Motor neuron (in vitro differentiated cells): ENCODE measurements around the gene MUC2. TPM values are rescaled to one million over a fixed set of nuclear protein-coding genes. Genes with fewer than 3 reads are reported as not detected.

Source experiments
- ATAC-seq, 8 experiments: fragments of 200-7000 bp; cut with Tn5 transposase; replicated peaks in 6 of 8; 2 replicates each; pipeline ENCODE4 v1.8.0; 2021; ENCODE audit warnings: mild to moderate bottlenecking in 8 of 8, moderate library complexity in 8 of 8
- H3K27ac ChIP-seq, 2 donors: fragments of 250-450 bp; sonication (Bioruptor Pico); 2 replicates each; pipeline ENCODE4 v1.9.0; 2021; ENCODE audit warnings: antibody characterized with exemption in 2 of 2, mild to moderate bottlenecking in 2 of 2, moderate library complexity in 1 of 2
- H3K4me1 ChIP-seq, 2 donors: fragments of 250-450 bp; sonication (Bioruptor Pico); replicated peaks in 1 of 2; 2 replicates each; pipeline ENCODE4 v1.6.1; 2021; ENCODE audit warnings: antibody characterized with exemption in 2 of 2, mild to moderate bottlenecking in 2 of 2, moderate library complexity in 1 of 2
- H3K4me3 ChIP-seq, 5 donors: fragments of 250-450 bp; sonication (Bioruptor Pico); 2 replicates each; pipeline ENCODE4 v1.9.0; 2021; ENCODE audit warnings: antibody characterized with exemption in 5 of 5, mild to moderate bottlenecking in 5 of 5, moderate library complexity in 4 of 5
- WGBS, 10 experiments: fragments of 450-650 bp; shearing (Covaris generic); methylation state at CpG; one replicate each; pipeline ENCODE4 v1.0.0; 2022; 5-methylcytosine and 5-hydroxymethylcytosine counted together
- in situ Hi-C, 9 experiments: fragments of 400-800 bp; cut with MboI; loops; one replicate each; pipeline ENCODE4 v1.15.0; 2021; ENCODE audit warnings: low sequenced_read_pairs in 9 of 9, low pct_unique_long_range_greater_than_20kb in 2 of 9; ENCODE audit not compliant: unreplicated experiment in 9 of 9
- total RNA-seq, 8 experiments: library from RNA; unstranded; fragments of 300-600 nt; gene quantifications; 2 replicates each; pipeline versions ENCODE4 v1.2.3 to v1.2.4, GENCODE V29; 2022

Gene MUC2
- total RNA-seq, 8 experiments from 2014 or later, result 0.05 to 2.3 (median 0.67) TPM; not detected in 1

GRCh38 chr11:1092145-1092670 is 17.5 kb downstream of the MUC2 start:
- ATAC-seq, result no peak
- in situ Hi-C loops, result no loop called here
- H3K4me1 ChIP-seq, result no peaks in the 10 kb centered on the region
- 60 to 100% (median 80%) methylated on average over 1 to 2 of the region's 17 CpGs; no CpG with 5 or more reads in 6 of the 10 experiments for WGBS, 10 experiments
- H3K27ac ChIP-seq, result no peak overlapping the region
- H3K4me3 ChIP-seq, result no peak overlapping the region

DNA sequence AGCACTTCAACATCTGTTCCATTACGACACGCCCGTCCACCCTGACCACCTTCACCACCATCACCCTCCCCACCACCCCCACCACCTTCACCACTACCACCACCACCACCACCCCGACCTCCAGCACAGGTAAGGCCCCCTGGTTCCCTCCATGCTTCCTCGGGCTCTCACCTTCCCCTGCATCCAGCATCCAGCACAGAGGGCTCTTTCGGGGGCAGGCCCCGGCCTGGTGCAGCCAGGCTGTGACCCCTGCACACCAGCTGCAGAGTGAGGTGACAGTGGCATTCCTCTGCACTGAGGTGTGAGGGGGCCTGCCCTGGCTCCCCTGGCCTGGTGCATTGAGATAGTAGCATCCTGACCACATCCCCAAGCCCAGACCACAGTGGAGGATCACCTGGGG is 18.2 kb downstream of the MUC2 start:
- H3K27ac ChIP-seq, result no peak overlapping the region
- ATAC-seq, result no peak
- H3K4me1 ChIP-seq, result no peaks in the 10 kb centered on the region
- no CpG with 5 or more reads among the region's 7 CpGs for WGBS, 10 experiments
- in situ Hi-C loops, result no loop called here
- no peak overlapping the region for H3K4me3 ChIP-seq

DNA sequence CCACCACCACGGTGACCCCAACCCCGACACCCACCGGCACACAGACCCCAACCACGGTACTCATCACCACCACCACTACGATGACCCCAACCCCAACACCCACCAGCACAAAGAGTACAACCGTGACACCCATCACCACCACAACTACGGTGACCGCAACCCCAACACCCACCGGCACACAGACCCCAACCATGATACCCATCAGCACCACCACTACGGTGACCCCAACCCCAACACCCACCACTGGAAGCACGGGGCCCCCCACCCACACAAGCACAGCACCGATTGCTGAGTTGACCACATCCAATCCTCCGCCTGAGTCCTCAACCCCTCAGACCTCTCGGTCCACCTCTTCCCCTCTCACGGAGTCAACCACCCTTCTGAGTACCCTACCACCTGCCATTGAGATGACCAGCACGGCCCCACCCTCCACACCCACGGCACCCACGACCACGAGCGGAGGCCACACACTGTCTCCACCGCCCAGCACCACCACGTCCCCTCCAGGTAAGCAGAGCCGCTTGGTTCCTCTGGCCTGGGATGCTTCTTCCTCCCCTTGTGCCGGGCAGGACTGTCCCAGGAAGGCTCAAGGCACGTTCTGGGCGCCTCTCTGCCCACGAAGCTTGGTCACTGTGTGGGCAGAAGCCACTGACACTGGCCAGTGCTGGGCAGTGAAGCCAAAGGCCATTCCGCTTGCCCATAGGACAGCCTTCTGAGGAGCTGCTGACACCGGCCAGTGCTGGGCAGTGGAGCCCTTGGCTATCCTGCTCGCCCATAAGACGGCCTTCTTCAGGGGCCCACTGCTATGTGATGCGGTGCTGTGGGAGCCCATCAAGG is 25.1 kb downstream of the MUC2 start:
- no peak overlapping the region for H3K27ac ChIP-seq
- ATAC-seq, result no peak
- 0 to 81% (median 63%) methylated on average over 1 to 6 of the region's 32 CpGs; no CpG with 5 or more reads in 6 of the 10 experiments for WGBS, 10 experiments
- no peaks in the 10 kb centered on the region for H3K4me1 ChIP-seq
- in situ Hi-C loops, result no loop called here
- H3K4me3 ChIP-seq, result no peak overlapping the region

DNA sequence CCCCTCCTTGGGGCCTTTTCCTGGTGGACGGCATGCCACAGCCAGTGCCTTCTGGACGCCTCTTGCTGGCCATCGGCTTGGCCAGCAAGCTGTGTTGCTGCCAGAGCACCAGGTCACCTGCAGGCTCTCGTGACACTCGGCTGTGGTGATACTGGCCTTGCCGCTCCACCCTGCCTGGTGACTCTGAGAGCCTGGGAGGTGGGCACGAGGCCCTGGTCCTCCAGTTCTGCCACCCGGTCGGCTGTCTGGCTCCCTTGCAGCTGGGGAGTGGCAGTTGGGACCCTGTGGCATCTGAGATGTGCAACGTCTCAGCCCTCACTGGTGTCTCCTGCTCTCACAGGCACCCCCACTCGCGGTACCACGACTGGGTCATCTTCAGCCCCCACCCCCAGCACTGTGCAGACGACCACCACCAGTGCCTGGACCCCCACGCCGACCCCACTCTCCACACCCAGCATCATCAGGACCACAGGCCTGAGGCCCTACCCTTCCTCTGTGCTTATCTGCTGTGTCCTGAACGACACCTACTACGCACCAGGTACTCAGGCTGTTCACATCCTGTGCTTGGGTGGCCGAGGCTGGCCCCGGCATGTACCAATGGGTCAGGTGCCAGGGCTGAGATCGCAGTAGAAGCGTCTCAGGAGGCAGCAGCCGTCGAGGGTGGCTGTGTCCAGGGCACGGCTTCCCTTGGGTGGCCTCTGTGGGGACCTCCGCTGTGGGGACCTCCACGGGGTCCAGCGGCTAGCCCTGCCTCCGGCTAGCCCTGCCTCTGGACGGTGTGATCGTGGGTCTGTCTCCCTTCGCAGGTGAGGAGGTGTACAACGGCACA is 26.0 kb downstream of the MUC2 start:
- Histone ChIP-seq H3K4me1 (no peaks in the 10 kb centered on the region), H3K4me3 (no peak overlapping the region), H3K27ac (no peak overlapping the region)
- ATAC-seq, result no peak
- WGBS, 10 experiments, result 60 to 80% (median 79%) methylated on average over 1 to 10 of the region's 33 CpGs; no CpG with 5 or more reads in 6 of the 10 experiments
- in situ Hi-C loops, result no loop called here

DNA sequence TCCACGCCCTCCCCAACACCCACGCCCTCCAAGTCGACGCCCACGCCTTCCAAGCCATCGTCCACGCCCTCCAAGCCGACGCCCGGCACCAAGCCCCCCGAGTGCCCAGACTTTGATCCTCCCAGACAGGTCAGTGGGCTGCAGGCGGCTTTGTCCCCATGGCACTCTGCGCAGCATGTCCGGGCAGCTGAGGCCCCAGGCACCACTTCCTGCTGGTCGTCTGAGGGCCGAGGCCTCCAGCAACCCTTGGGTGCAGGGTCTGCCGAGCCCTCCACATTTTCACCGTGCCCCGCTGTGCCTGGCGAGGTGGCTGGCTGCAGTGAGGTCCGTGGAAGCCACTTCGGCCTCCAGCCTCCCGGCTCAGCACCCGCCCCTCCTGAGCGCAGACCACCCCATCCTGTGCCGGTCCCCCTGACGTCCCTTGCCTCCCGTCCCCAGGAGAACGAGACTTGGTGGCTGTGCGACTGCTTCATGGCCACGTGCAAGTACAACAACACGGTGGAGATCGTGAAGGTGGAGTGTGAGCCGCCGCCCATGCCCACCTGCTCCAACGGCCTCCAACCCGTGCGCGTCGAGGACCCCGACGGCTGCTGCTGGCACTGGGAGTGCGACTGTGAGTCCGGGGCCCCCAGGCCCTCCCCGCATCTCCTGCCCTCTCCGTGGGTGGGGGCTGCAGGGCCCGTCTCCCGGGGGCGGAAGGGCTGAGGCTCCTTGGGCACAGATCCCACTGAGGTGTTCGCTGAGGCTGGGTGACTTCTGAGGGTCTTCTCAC is 26.8 kb downstream of the MUC2 start:
- Histone ChIP-seq H3K4me3 (no peak overlapping the region), H3K27ac (no peak overlapping the region), H3K4me1 (no peaks in the 10 kb centered on the region)
- in situ Hi-C loops, result no loop called here
- no peak for ATAC-seq
- 87% methylated on average over 13 of the region's 50 CpGs; no CpG with 5 or more reads in 9 of the 10 experiments for WGBS, 10 experiments

- Histone ChIP-seq H3K27ac (no peak overlapping the region), H3K4me3 (no peak overlapping the region), H3K4me1 (no peaks in the 10 kb centered on the region)
- ATAC-seq, result no peak
- 60 to 100% (median 87%) methylated on average over 1 to 15 of the region's 31 CpGs; no CpG with 5 or more reads in 3 of the 10 experiments for WGBS, 10 experiments
- in situ Hi-C loops, result no loop called here
Observed at GRCh38 chr11:1102221-1102971, 27.7 kb downstream of the MUC2 start.

DNA sequence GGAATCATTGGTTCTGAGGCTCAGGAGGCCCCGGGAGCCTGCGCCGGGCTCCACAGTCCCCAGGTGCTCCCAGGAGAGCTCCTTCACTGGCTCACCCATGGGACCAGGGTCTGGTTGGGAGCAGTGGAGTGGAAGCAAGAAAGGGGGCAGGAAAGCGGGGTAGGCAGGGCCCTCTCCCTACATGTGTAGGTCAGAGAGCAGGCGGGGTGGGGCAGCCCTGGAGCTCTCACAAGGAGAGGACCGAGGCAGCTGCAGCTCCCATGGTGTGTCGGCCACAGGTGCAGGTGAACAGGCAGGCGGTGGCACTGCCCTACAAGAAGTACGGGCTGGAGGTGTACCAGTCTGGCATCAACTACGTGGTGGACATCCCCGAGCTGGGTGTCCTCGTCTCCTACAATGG is 28.3 kb downstream of the MUC2 start:
- Histone ChIP-seq H3K4me1 (no peaks in the 10 kb centered on the region), H3K4me3 (no peak overlapping the region), H3K27ac (no peak overlapping the region)
- ATAC-seq, result no peak
- in situ Hi-C loops, result no loop called here
- WGBS, 10 experiments, result 40 to 80% methylated on average over 1 of the region's 12 CpGs; no CpG with 5 or more reads in 8 of the 10 experiments

DNA sequence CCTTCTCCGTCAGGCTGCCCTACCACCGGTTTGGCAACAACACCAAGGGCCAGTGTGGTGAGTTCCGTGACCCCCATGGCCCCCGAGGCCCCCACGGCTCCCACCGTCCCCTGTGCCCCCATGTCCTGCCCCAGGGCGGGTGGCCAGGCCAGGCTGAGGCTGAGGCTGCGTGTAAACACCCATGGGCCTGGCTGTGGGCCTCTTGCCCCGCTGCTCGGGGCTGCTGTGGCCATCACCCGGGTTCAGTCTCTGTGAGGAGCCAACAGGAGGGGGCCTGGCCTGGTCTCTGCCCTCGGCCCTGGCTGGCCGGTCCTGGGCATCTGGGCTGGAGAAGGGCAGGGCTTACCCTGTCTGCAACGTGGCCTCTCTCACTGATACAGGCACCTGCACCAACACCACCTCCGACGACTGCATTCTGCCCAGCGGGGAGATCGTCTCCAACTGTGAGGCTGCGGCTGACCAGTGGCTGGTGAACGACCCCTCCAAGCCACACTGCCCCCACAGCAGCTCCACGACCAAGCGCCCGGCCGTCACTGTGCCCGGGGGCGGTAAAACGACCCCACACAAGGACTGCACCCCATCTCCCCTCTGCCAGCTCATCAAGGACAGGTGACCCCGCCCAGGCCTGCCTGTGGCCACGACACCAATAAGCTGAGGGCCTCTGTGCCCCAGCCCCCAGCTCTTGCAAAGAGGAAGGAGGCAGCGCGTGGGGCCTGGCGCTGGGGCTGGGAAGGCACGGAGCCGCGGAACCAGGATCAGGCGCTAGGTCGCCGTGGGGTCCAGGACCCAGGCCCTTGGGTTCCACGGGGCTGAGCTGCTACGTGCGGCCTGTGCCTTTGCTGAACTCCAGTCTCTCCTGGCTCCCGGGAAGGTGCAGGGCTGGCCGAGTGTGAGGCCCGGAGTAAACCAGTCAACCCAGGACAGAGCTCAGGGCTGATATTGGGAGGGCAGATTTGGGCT is 29.0 kb downstream of the MUC2 start:
- in situ Hi-C loops, result no loop called here
- Histone ChIP-seq H3K4me3 (no peak overlapping the region), H3K27ac (no peak overlapping the region), H3K4me1 (no peaks in the 10 kb centered on the region)
- 30 to 76% (median 66%) methylated on average over 1 to 14 of the region's 44 CpGs; no CpG with 5 or more reads in 6 of the 10 experiments for whole genome bisulfite sequencing, 10 experiments
- ATAC-seq, result no peak

GRCh38 chr11:1104411-1105182 is 29.9 kb downstream of the MUC2 start:
- in situ Hi-C loops, result no loop called here
- WGBS, 10 experiments, result 50 to 100% (median 80%) methylated on average over 2 to 3 of the region's 28 CpGs; no CpG with 5 or more reads in 7 of the 10 experiments
- ATAC-seq, result no peak
- Histone ChIP-seq H3K27ac (no peak overlapping the region), H3K4me1 (no peaks in the 10 kb centered on the region), H3K4me3 (no peak overlapping the region)

DNA sequence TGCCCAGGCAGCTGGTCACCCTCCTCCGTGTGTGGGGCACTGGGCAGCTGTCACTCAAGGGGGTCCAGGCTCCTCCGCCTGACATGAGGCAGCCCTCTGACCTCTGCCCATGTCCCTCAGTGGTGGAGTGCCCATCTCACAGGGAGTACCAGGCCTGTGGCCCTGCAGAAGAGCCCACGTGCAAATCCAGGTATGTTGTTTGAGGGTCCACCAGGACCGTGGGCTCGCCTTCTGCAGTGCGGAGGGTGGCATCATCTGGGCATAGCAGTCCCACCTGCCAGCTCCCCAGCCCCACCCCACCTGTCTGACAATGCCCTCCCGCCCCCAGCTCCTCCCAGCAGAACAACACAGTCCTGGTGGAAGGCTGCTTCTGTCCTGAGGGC is 30.5 kb downstream of the MUC2 start:
- WGBS, 10 experiments, result 86% methylated on average over 2 of the region's 7 CpGs; no CpG with 5 or more reads in 9 of the 10 experiments
- ATAC-seq, result no peak
- in situ Hi-C loops, result no loop called here

GRCh38 chr11:1106387-1106786 is 31.7 kb downstream of the MUC2 start:
- no peak for ATAC-seq
- in situ Hi-C loops, result no loop called here
- Histone ChIP-seq H3K4me1 (no peaks in the 10 kb centered on the region), H3K27ac (no peak overlapping the region), H3K4me3 (no peak overlapping the region)
- WGBS, 10 experiments, result no CpG with 5 or more reads among the region's 1 CpG

More for the DNA sequence above, 30.5 kb downstream of the MUC2 start:
- Histone ChIP-seq H3K27ac (no peak overlapping the region), H3K4me1 (no peaks in the 10 kb centered on the region), H3K4me3 (no peak overlapping the region)
